PC-9 (cell line): Measurements from ENCODE around the gene PADI1. TPM values are rescaled to one million over a fixed set of nuclear protein-coding genes. Genes with fewer than 3 reads are reported as not detected.

Experiments used
- BruUV-seq: library from RNA; stranded (reverse); fragments of 400-500 nt; replicated peaks from 2 replicates; lab custom pipeline; 2021; lab: Mats Ljungman, UMichigan
- CTCF ChIA-PET: fragments of 300-600 bp; sonication (Branson Sonifier 250); formaldehyde crosslinking; loops from one replicate; lab custom pipeline; 2022; ENCODE audit warnings: antibody characterized with exemption; lab: Charles Lee
- POLR2A ChIA-PET: fragments of 300-600 bp; sonication (Branson Sonifier 250); formaldehyde crosslinking; loops from one replicate; lab custom pipeline; 2022; ENCODE audit warnings: antibody characterized with exemption; ENCODE audit not compliant: unreplicated experiment; lab: Charles Lee
- DNase-seq, 2 experiments: peaks; one replicate each; pipeline versions ENCODE4 v3.0.0 to v3.0.0-alpha.2; 2015 to 2022; ENCODE audit warnings: mixed read lengths in 1 of 2
- H2AFZ ChIP-seq: fragments of 200-600 bp; sonication (generic); 2 replicates; pipeline ENCODE4 v1.8.1; 2017; ENCODE audit warnings: antibody characterized with exemption
- H3F3A ChIP-seq: fragments of 200-600 bp; sonication (generic); 2 replicates; pipeline ENCODE4 v1.8.1; 2017; ENCODE audit warnings: antibody characterized with exemption, mild to moderate bottlenecking, low read depth; ENCODE audit not compliant: insufficient read depth
- H3K27ac ChIP-seq: fragments of 200-600 bp; sonication (generic); 2 replicates; pipeline ENCODE4 v1.6.1; 2016; ENCODE audit warnings: mixed run types
- H3K27me3 ChIP-seq: fragments of 200-600 bp; sonication (generic); 2 replicates; pipeline ENCODE4 v1.6.1; 2016; ENCODE audit warnings: low read depth, mixed run types; ENCODE audit not compliant: insufficient read depth
- H3K36me3 ChIP-seq: fragments of 200-600 bp; sonication (generic); 2 replicates; pipeline ENCODE4 v1.6.1; 2016; ENCODE audit warnings: low read depth, mixed run types
- H3K4me1 ChIP-seq: fragments of 200-600 bp; sonication (generic); replicated peaks from 2 replicates; pipeline ENCODE4 v1.6.1; 2016; ENCODE audit warnings: mixed run types; ENCODE audit not compliant: insufficient read depth
- H3K4me2 ChIP-seq: fragments of 200-600 bp; sonication (generic); 2 replicates; pipeline ENCODE4 v1.6.1; 2017; ENCODE audit warnings: mixed run types
- H3K4me3 ChIP-seq: fragments of 200-600 bp; sonication (generic); 2 replicates; pipeline ENCODE4 v1.6.1; 2016; ENCODE audit warnings: mixed run types
- H3K79me2 ChIP-seq: fragments of 200-600 bp; sonication (generic); 2 replicates; pipeline ENCODE4 v1.6.1; 2017; ENCODE audit warnings: low read depth, mixed run types
- H3K9me2 ChIP-seq: fragments of 200-600 bp; sonication (generic); 2 replicates; pipeline ENCODE4 v1.8.1; 2017; ENCODE audit warnings: mild to moderate bottlenecking; ENCODE audit not compliant: insufficient read depth
- H3K9me3 ChIP-seq: fragments of 200-600 bp; sonication (generic); 2 replicates; pipeline ENCODE4 v1.8.1; 2016; ENCODE audit warnings: low read depth; ENCODE audit not compliant: insufficient read depth
- H4K20me1 ChIP-seq: fragments of 200-600 bp; sonication (generic); 2 replicates; pipeline ENCODE4 v1.8.1; 2017; ENCODE audit not compliant: insufficient read depth
- EZH2 ChIP-seq: fragments of 200-600 bp; sonication (generic); IDR thresholded peaks from 2 replicates; pipeline ENCODE4 v1.8.0; 2017; ENCODE audit warnings: antibody characterized with exemption, low read depth
- intact Hi-C: fragments of 100-400 bp; cut with micrococcal nuclease; formaldehyde crosslinking; loops from one replicate; pipeline ENCODE4 v1.10.0; 2022; ENCODE audit not compliant: unreplicated experiment
- total RNA-seq: library from RNA; stranded (reverse); gene quantifications from 2 replicates; pipeline ENCODE4 v1.2.3, GENCODE V29; 2021
- TF ChIP-seq, protein P1 (sequence below): fragments of 200-600 bp; sonication (generic); conservative IDR thresholded peaks from 2 replicates; pipeline ENCODE4 v1.6.1; 2017; ENCODE audit warnings: mixed run types, antibody characterized with exemption, mild to moderate bottlenecking, moderate library complexity

PADI1 gene
- total RNA-seq, 1 experiment from 2014 or later: 28.3 TPM

- no peak overlapping the region for H2AFZ ChIP-seq
- peaks cover 43% of the 10 kb centered on the region for H3F3A ChIP-seq
- no peaks in the 10 kb centered on the region; the same call in 1 of the 2 replicates for H3K36me3 ChIP-seq
- H3K79me2 ChIP-seq: peaks cover 82% of the 10 kb centered on the region
- BruUV-seq: no TSS peak
- H3K27me3 ChIP-seq: no peaks in the 10 kb centered on the region
- no peak for TF ChIP-seq EZH2
- TF ChIP-seq, protein P1, sequence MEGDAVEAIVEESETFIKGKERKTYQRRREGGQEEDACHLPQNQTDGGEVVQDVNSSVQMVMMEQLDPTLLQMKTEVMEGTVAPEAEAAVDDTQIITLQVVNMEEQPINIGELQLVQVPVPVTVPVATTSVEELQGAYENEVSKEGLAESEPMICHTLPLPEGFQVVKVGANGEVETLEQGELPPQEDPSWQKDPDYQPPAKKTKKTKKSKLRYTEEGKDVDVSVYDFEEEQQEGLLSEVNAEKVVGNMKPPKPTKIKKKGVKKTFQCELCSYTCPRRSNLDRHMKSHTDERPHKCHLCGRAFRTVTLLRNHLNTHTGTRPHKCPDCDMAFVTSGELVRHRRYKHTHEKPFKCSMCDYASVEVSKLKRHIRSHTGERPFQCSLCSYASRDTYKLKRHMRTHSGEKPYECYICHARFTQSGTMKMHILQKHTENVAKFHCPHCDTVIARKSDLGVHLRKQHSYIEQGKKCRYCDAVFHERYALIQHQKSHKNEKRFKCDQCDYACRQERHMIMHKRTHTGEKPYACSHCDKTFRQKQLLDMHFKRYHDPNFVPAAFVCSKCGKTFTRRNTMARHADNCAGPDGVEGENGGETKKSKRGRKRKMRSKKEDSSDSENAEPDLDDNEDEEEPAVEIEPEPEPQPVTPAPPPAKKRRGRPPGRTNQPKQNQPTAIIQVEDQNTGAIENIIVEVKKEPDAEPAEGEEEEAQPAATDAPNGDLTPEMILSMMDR: no peak
- no peaks in the 10 kb centered on the region for H4K20me1 ChIP-seq
- peaks cover 63% of the 10 kb centered on the region for H3K4me1 ChIP-seq
- peak overlapping the region; percentile 95 for H3K27ac ChIP-seq
- ChIA-PET POLR2A (interaction anchor here (0.6 to 2.4 kb wide), 6 partner anchors 14 to 86 kb away, joined by 4 to 17 read pairs (median 6); no protein-coding TSS in a partner anchor), CTCF (interaction anchor here (0.6 to 1.8 kb wide), 2 partner anchors 11 to 21 kb away, joined by 3 to 7 read pairs; no protein-coding TSS in a partner anchor)
- H3K9me3 ChIP-seq: no peaks in the 10 kb centered on the region
- H3K4me2 ChIP-seq: peak overlapping the region; percentile 70
- no peaks in the 10 kb centered on the region for H3K9me2 ChIP-seq
- H3K4me3 ChIP-seq: peak overlapping the region; percentile 32; the same call in 1 of the 2 replicates
- peak; percentile 64 to 72 for DNase-seq
- intact Hi-C loops: loop anchor here (1.0 kb wide), 5 partner anchors 13 to 87 kb away; no protein-coding TSS in a partner anchor
Observed at GRCh38 chr1:17215545-17215890, 10.6 kb downstream of the PADI1 start.

DNA sequence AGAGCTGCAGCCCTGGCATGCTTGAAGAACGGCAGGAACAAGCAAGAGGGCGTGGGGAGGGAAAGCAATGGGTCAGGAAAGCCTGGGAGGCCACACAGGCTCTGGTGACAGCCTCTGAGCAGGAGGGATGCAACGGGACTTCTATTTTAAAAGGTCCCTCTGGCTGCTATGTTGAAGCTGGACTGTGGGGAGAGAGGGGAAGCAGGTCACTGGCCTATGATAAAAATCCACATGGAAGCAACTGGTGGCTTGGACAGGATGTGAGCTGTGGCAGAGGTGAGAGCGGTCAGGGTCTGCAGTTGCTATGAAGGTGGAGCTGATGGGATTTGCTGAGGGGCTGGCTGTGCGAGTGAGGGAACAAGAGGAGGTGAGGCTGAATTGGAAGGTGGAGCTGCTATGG is 11.2 kb downstream of the PADI1 start:
- Histone ChIP-seq H3K9me3 (no peaks in the 10 kb centered on the region), H2AFZ (no peak overlapping the region), H3K79me2 (peaks cover 77% of the 10 kb centered on the region), H3K4me1 (peaks cover 57% of the 10 kb centered on the region), H3K36me3 (no peaks in the 10 kb centered on the region; the same call in 1 of the 2 replicates), H3K4me3 (no peak overlapping the region), H3K27me3 (no peaks in the 10 kb centered on the region), H3K27ac (peak overlapping the region; percentile 95), H3F3A (peaks cover 42% of the 10 kb centered on the region), H3K9me2 (no peaks in the 10 kb centered on the region), H4K20me1 (no peaks in the 10 kb centered on the region), H3K4me2 (peak overlapping the region; percentile 70)
- ChIA-PET CTCF (interaction anchor here (1.8 kb wide), 1 partner anchor 21 kb away, joined by 7 read pairs; no protein-coding TSS in a partner anchor), POLR2A (interaction anchor here (2.1 to 2.4 kb wide), 2 partner anchors 15 to 17 kb away, joined by 13 to 17 read pairs; no protein-coding TSS in a partner anchor)
- TF ChIP-seq, protein P1: no peak
- TF ChIP-seq EZH2: no peak
- intact Hi-C loops: no loop called here
- BruUV-seq: no TSS peak
- DNase-seq: no peak

GRCh38 chr1:17217607-17218006 is 12.7 kb downstream of the PADI1 start:
- Histone ChIP-seq H3K36me3 (no peaks in the 10 kb centered on the region; the same call in 1 of the 2 replicates), H2AFZ (no peak overlapping the region), H3K4me3 (no peak overlapping the region), H3K79me2 (peaks cover 68% of the 10 kb centered on the region), H3K27me3 (no peaks in the 10 kb centered on the region), H3K9me3 (no peaks in the 10 kb centered on the region), H3K4me2 (no peak overlapping the region), H3F3A (peaks cover 28% of the 10 kb centered on the region), H3K27ac (no peak overlapping the region), H4K20me1 (no peaks in the 10 kb centered on the region), H3K9me2 (no peaks in the 10 kb centered on the region), H3K4me1 (peaks cover 42% of the 10 kb centered on the region)
- ChIA-PET CTCF (no interaction called here), POLR2A (no interaction called here)
- intact Hi-C loops: no loop called here
- no TSS peak for BruUV-seq
- no peak for DNase-seq
- TF ChIP-seq EZH2: no peak
